ENCODE results near the gene MARCO. TPM values are rescaled to one million over a fixed set of nuclear protein-coding genes. Genes with fewer than 3 reads are reported as not detected.

MARCO gene
- total RNA-seq, 1 experiment from 2014 or later: 0.26 TPM

GRCh38 chr2:118903551-118904479, 38.2 kb upstream of the MARCO start:
- H3K9me3 ChIP-seq (ENCODE audit: control insufficient read depth, insufficient read depth, low read depth, low read length): no peaks in the 10 kb centered on the region
- DNase-seq (ENCODE audit: low read depth, low spot score) (no peak), ATAC-seq (no peak)
- in situ Hi-C loops (cut with HindIII; ENCODE audit: low pct_unique_long_range_greater_than_20kb, low sequenced_read_pairs): no loop called here
- BruUV-seq (replicated peaks): no TSS peak
- CTCF ChIA-PET: no interaction called here
- H3K36me3 ChIP-seq (ENCODE audit: control insufficient read depth, insufficient read depth, low read length): no peaks in the 10 kb centered on the region
- no peaks in the 10 kb centered on the region for H3K27me3 ChIP-seq (ENCODE audit: control insufficient read depth, insufficient read depth, low read length)
- intact Hi-C loops (cut with micrococcal nuclease; ENCODE audit: unreplicated experiment): no loop called here
- TF ChIP-seq CTCF (IDR thresholded peaks at IDR 0.05) (no peak), REST (IDR thresholded peaks at IDR 0.05; ENCODE audit: insufficient read depth in 1 of 2, low read depth in 2 of 2, low read length in 1 of 2) (no peak), SIN3A (IDR thresholded peaks at IDR 0.05; ENCODE audit: borderline replicate concordance, insufficient read depth, low read depth, low read length) (no peak), TCF7L2 (IDR thresholded peaks at IDR 0.05; ENCODE audit: low read depth, low read length) (no peak), POLR2AphosphoS5 (IDR thresholded peaks at IDR 0.05; ENCODE audit: low read depth, low read length) (no peak)
- H3K27ac ChIP-seq (ENCODE audit: low read length): no peak overlapping the region
- no peak overlapping the region for H3K4me3 ChIP-seq (ENCODE audit: low read depth in 2 of 2, low read length in 2 of 2)
- no peaks in the 10 kb centered on the region for H3K4me1 ChIP-seq (ENCODE audit: control insufficient read depth, insufficient read depth, low read length)
- POLR2A ChIA-PET: no interaction called here

GRCh38 chr2:118905206-118905605, 36.8 kb upstream of the MARCO start:
- ChIA-PET POLR2A (no interaction called here), CTCF (no interaction called here)
- Histone ChIP-seq H3K9me3 (ENCODE audit: control insufficient read depth, insufficient read depth, low read depth, low read length) (no peaks in the 10 kb centered on the region), H3K4me3 (ENCODE audit: low read depth in 2 of 2, low read length in 2 of 2) (no peak overlapping the region), H3K27ac (ENCODE audit: low read length) (no peak overlapping the region), H3K36me3 (ENCODE audit: control insufficient read depth, insufficient read depth, low read length) (no peaks in the 10 kb centered on the region), H3K4me1 (ENCODE audit: control insufficient read depth, insufficient read depth, low read length) (no peaks in the 10 kb centered on the region), H3K27me3 (ENCODE audit: control insufficient read depth, insufficient read depth, low read length) (peaks cover 2% of the 10 kb centered on the region)
- DNase-seq (ENCODE audit: low read depth, low spot score) (no peak), ATAC-seq (no peak)
- intact Hi-C loops (cut with micrococcal nuclease; ENCODE audit: unreplicated experiment): no loop called here
- BruUV-seq (replicated peaks): no TSS peak
- in situ Hi-C loops (cut with HindIII; ENCODE audit: low pct_unique_long_range_greater_than_20kb, low sequenced_read_pairs): no loop called here
- TF ChIP-seq CTCF (IDR thresholded peaks at IDR 0.05): no peak
- TF ChIP-seq REST (IDR thresholded peaks at IDR 0.05; ENCODE audit: insufficient read depth in 1 of 2, low read depth in 2 of 2, low read length in 1 of 2): no peak
